Measurements from ENCODE around the gene AHRR.

Gene AHRR

DNA sequence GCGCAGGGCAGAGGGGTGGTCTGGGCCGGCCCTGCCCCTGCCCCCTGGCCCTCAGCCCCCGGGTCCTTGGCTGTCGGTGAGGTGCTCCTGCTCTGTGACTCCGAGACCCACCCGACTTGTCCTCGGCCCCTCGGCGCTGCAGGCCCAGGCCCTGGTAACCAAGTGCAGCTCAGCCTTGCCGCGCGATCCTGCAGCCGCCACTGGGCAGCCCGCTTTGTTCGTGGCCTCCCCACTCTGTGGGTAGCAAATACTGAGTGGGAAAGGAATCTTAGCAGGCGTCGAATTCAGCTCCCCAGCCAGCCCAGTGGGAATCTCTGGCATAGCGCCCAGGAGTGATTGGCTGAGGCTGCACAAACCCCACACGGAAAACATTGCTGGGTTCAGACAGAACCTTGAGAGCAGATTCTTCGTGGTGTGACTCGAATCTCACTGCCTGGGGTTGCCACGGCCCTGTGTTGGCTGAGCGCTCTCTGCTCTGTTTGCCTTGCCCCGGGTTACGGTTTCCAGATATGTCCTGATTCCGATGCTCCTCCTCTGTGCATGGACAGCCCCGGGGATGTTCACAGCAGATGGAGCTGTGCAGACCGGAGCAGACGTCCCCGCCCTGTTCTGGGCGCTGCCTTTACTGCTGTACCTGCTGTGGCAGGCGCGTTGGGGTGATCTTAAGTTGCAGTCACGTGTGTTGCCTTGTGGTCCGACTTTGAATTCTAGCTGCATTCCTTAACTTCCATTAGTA is 108.1 kb downstream of the AHRR start:
- Histone ChIP-seq H3K4me1 (ENCODE audit: insufficient read depth, poor library complexity, severe bottlenecking) (peaks cover 10% of the 10 kb centered on the region), H3K4me3 (ENCODE audit: severe bottlenecking) (no peak overlapping the region), H3K9me3 (ENCODE audit: severe bottlenecking) (no peaks in the 10 kb centered on the region), H3K27ac (ENCODE audit: poor library complexity, severe bottlenecking) (no peak overlapping the region), H3K27me3 (ENCODE audit: insufficient read depth, poor library complexity, severe bottlenecking) (no peaks in the 10 kb centered on the region), H3K36me3 (ENCODE audit: low read depth) (no peaks in the 10 kb centered on the region)
- DNase-seq (ENCODE audit: low spot score) (peak; percentile 69), ATAC-seq (ENCODE audit: low read depth) (peak; percentile 62)
- TF ChIP-seq, protein P1, sequence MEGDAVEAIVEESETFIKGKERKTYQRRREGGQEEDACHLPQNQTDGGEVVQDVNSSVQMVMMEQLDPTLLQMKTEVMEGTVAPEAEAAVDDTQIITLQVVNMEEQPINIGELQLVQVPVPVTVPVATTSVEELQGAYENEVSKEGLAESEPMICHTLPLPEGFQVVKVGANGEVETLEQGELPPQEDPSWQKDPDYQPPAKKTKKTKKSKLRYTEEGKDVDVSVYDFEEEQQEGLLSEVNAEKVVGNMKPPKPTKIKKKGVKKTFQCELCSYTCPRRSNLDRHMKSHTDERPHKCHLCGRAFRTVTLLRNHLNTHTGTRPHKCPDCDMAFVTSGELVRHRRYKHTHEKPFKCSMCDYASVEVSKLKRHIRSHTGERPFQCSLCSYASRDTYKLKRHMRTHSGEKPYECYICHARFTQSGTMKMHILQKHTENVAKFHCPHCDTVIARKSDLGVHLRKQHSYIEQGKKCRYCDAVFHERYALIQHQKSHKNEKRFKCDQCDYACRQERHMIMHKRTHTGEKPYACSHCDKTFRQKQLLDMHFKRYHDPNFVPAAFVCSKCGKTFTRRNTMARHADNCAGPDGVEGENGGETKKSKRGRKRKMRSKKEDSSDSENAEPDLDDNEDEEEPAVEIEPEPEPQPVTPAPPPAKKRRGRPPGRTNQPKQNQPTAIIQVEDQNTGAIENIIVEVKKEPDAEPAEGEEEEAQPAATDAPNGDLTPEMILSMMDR (IDR thresholded peaks at IDR 0.05; ENCODE audit: poor library complexity, severe bottlenecking) = no peak

DNA sequence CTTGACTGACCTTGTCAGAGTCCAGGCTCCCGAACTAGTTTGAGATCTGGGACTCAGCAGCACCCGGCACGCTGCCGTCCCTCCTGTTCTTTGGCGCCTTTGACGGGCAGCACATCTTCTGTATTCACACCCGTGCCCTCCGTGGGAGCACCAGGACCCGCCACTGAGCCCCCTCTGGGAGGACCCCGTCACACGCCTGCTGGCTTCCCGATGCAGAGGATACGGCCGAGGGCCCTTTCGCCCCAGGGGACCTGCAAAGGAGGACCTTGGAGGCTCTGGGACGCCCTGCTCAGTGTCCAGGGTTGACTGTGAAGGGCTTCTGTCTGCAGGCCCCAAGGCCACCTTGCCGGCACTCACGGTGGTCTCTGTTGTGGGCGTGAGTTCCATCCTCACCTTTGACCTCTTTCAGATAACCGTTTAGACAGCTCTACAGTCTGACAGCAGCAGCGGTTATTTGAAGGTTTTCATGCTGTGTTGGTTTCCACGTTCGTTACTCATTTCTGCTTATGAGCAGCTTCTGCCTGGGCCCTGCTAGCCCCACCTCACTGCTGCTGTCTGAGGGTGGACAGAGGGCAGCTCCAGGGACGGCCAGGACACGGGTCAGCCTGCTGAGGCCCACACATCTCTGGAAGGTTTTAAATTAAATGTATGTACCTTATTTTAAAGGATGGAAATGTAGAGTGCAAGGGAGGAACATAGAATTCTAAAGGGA is 108.9 kb downstream of the AHRR start:
- Histone ChIP-seq H3K4me3 (ENCODE audit: severe bottlenecking) (no peak overlapping the region), H3K9me3 (ENCODE audit: severe bottlenecking) (no peaks in the 10 kb centered on the region), H3K4me1 (ENCODE audit: insufficient read depth, poor library complexity, severe bottlenecking) (peaks cover 4% of the 10 kb centered on the region), H3K36me3 (ENCODE audit: low read depth) (no peaks in the 10 kb centered on the region), H3K27me3 (ENCODE audit: insufficient read depth, poor library complexity, severe bottlenecking) (no peaks in the 10 kb centered on the region), H3K27ac (ENCODE audit: poor library complexity, severe bottlenecking) (no peak overlapping the region)
- TF ChIP-seq, protein P1 (IDR thresholded peaks at IDR 0.05; ENCODE audit: poor library complexity, severe bottlenecking) = no peak
- DNase-seq (ENCODE audit: low spot score) (peak; percentile 65), ATAC-seq (ENCODE audit: low read depth) (no peak)

DNA sequence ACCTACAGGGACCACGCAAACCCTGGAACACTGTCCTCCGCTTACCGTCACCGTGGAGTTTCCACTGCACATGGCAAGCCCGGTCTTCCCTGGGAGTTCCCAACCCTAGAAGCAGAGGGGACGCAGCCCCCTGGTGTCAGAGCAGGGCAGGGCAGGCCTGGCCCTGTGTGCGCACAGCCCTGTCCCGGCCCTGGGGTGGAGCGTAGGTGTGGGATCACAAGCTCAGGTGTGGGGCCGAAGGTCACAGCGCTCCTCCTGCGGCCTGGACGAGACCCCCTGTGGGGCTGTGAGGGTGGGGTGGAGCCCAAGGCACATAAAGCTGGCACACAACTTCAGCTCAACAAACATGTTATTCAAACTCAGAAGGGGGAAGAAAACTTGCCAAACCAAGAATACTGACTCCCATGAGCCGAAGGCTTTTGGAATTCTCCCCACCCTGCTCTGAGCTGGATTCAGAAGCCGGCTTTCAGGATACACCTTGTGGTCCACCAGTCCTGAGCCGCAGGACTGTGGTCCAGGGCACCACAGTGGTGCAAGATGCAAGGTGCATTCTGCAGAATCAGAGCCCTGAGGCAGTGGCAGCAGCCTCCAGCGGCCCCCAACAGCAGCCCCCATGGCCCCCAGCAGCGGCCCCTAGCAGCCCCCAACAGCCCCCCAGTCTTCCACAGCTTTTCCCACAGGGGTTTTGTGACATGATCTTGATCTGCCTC is 109.6 kb downstream of the AHRR start:
- Histone ChIP-seq H3K27ac (ENCODE audit: poor library complexity, severe bottlenecking) (no peak overlapping the region), H3K9me3 (ENCODE audit: severe bottlenecking) (no peaks in the 10 kb centered on the region), H3K4me3 (ENCODE audit: severe bottlenecking) (no peak overlapping the region), H3K36me3 (ENCODE audit: low read depth) (no peaks in the 10 kb centered on the region), H3K27me3 (ENCODE audit: insufficient read depth, poor library complexity, severe bottlenecking) (no peaks in the 10 kb centered on the region), H3K4me1 (ENCODE audit: insufficient read depth, poor library complexity, severe bottlenecking) (peaks cover 4% of the 10 kb centered on the region)
- DNase-seq (ENCODE audit: low spot score) (peak; percentile 82), ATAC-seq (ENCODE audit: low read depth) (peak; percentile 88)
- TF ChIP-seq, protein P1 (IDR thresholded peaks at IDR 0.05; ENCODE audit: poor library complexity, severe bottlenecking) = peak; percentile 79

DNA sequence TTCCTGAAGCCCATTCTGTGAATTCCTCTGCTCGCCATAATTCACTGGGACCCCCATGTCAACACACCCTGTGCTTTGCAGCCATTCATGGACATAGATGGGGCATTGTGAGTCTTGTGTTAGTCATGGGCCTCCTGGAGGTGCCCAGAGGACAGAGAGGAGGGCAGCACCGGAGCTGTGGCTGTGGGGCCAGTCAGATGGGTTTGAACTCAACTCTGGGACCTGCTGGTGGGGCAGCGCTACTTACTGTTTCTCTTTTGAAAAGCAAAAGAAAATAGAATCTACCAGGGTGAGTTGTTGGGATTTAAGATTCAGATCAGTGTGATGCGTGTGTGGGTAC is 110.2 kb downstream of the AHRR start:
- DNase-seq (ENCODE audit: low spot score) (no peak), ATAC-seq (ENCODE audit: low read depth) (no peak)
- H3K4me3 ChIP-seq (ENCODE audit: severe bottlenecking) = no peak overlapping the region

More for the DNA sequence above, 110.2 kb downstream of the AHRR start:
- TF ChIP-seq, protein P1 (IDR thresholded peaks at IDR 0.05; ENCODE audit: poor library complexity, severe bottlenecking) = no peak
- Histone ChIP-seq H3K4me1 (ENCODE audit: insufficient read depth, poor library complexity, severe bottlenecking) (peaks cover 4% of the 10 kb centered on the region), H3K27ac (ENCODE audit: poor library complexity, severe bottlenecking) (no peak overlapping the region), H3K9me3 (ENCODE audit: severe bottlenecking) (no peaks in the 10 kb centered on the region), H3K27me3 (ENCODE audit: insufficient read depth, poor library complexity, severe bottlenecking) (no peaks in the 10 kb centered on the region), H3K36me3 (ENCODE audit: low read depth) (no peaks in the 10 kb centered on the region)

Measured in RWPE2 (cell line).